GM18867 (cell line): ENCODE data around the gene ZSWIM7.

Experiments
- ATAC-seq: cut with Tn5 transposase; IDR thresholded peaks from one replicate; pipeline ENCODE4 v1.9.1; 2021; ENCODE audit warnings: mild to moderate bottlenecking, moderate library complexity; ENCODE audit not compliant: unreplicated experiment

Gene ZSWIM7

GRCh38 chr17:15999141-15999973, at the start of gene ZSWIM7, which contains the start of gene TTC19:
Gene ZSWIM7 (minus strand): TSS chr17:15999704. CDS start chr17:15999594, 110 bp downstream.
Gene TTC19 (plus strand): TSS chr17:15999824. CDS start chr17:15999849, 25 bp downstream.
- peak; percentile 93 for ATAC-seq

GRCh38 chr17:16048811-16049449, 49.4 kb upstream of the ZSWIM7 start:
- no peak for ATAC-seq

GRCh38 chr17:16046966-16047365, 47.5 kb upstream of the ZSWIM7 start:
- no peak for ATAC-seq

- no peak for ATAC-seq
Measured at GRCh38 chr17:16044487-16044886, 45.0 kb upstream of the ZSWIM7 start.

- no peak for ATAC-seq
Measured at GRCh38 chr17:16040710-16041251, 41.3 kb upstream of the ZSWIM7 start.

GRCh38 chr17:16037636-16038035, 38.1 kb upstream of the ZSWIM7 start:
- no peak for ATAC-seq

GRCh38 chr17:16036261-16036660, 36.8 kb upstream of the ZSWIM7 start:
- no peak for ATAC-seq

GRCh38 chr17:16033729-16034349, 34.3 kb upstream of the ZSWIM7 start:
- ATAC-seq, result no peak

GRCh38 chr17:16027708-16028584, 28.4 kb upstream of the ZSWIM7 start:
- peak; percentile 76 for ATAC-seq

- ATAC-seq, result no peak
Measured at GRCh38 chr17:16026895-16027294, 27.4 kb upstream of the ZSWIM7 start.

GRCh38 chr17:16025202-16025601, 25.7 kb upstream of the ZSWIM7 start:
- no peak for ATAC-seq

GRCh38 chr17:16023881-16024280, 24.4 kb upstream of the ZSWIM7 start:
- ATAC-seq, result no peak

- no peak for ATAC-seq
Measured at GRCh38 chr17:16019347-16019746, 19.8 kb upstream of the ZSWIM7 start.

GRCh38 chr17:16013943-16014407, 14.5 kb upstream of the ZSWIM7 start:
- ATAC-seq, result no peak

- ATAC-seq, result no peak
Measured at GRCh38 chr17:16007439-16007838, 7.9 kb upstream of the ZSWIM7 start.

GRCh38 chr17:16005636-16006035, 6.1 kb upstream of the ZSWIM7 start:
- ATAC-seq, result no peak

GRCh38 chr17:16003841-16004240, 4.3 kb upstream of the ZSWIM7 start:
- no peak for ATAC-seq

- no peak for ATAC-seq
Measured at GRCh38 chr17:16002708-16003260, 3.3 kb upstream of the ZSWIM7 start.

- no peak for ATAC-seq
Measured at GRCh38 chr17:16001226-16001897, 1.9 kb upstream of the ZSWIM7 start.
